Measurements from ENCODE around the gene PTPRG.

The PTPRG gene

GRCh38 chr3:61927332-61927731, 366.0 kb downstream of the PTPRG start:
- no peak for DNase-seq (ENCODE audit: low read depth in 2 of 2)

- DNase-seq (ENCODE audit: low read depth in 2 of 2) = no peak
Measured at GRCh38 chr3:61928039-61928438, 366.7 kb downstream of the PTPRG start.

GRCh38 chr3:61928776-61929314, 367.5 kb downstream of the PTPRG start:
- DNase-seq (ENCODE audit: low read depth in 2 of 2) = no peak

- no peak for DNase-seq (ENCODE audit: low read depth in 2 of 2)
Measured at GRCh38 chr3:61929617-61930016, 368.2 kb downstream of the PTPRG start.

- no peak for DNase-seq (ENCODE audit: low read depth in 2 of 2)
Measured at GRCh38 chr3:61932499-61932898, 371.1 kb downstream of the PTPRG start.

GRCh38 chr3:61933798-61934504, 372.6 kb downstream of the PTPRG start:
- no peak for DNase-seq (ENCODE audit: low read depth in 2 of 2)

- DNase-seq (ENCODE audit: low read depth in 2 of 2) = no peak
Measured at GRCh38 chr3:61934505-61934871, 373.1 kb downstream of the PTPRG start.

GRCh38 chr3:61935814-61936213, 374.4 kb downstream of the PTPRG start:
- DNase-seq (ENCODE audit: low read depth in 2 of 2) = no peak

GRCh38 chr3:61936344-61936937, 375.1 kb downstream of the PTPRG start:
- DNase-seq (ENCODE audit: low read depth in 2 of 2) = peak in 1 of 2 donors; percentile 22

GRCh38 chr3:61937477-61937876, 376.1 kb downstream of the PTPRG start:
- no peak for DNase-seq (ENCODE audit: low read depth in 2 of 2)

- DNase-seq (ENCODE audit: low read depth in 2 of 2) = no peak
Measured at GRCh38 chr3:61938878-61939549, 377.6 kb downstream of the PTPRG start.

- no peak for DNase-seq (ENCODE audit: low read depth in 2 of 2)
Measured at GRCh38 chr3:61940236-61940635, 378.9 kb downstream of the PTPRG start.

GRCh38 chr3:61943975-61944374, 382.6 kb downstream of the PTPRG start:
- DNase-seq (ENCODE audit: low read depth in 2 of 2) = no peak

GRCh38 chr3:61944726-61945125, 383.4 kb downstream of the PTPRG start:
- no peak for DNase-seq (ENCODE audit: low read depth in 2 of 2)

GRCh38 chr3:61945657-61946056, 384.3 kb downstream of the PTPRG start:
- no peak for DNase-seq (ENCODE audit: low read depth in 2 of 2)

GRCh38 chr3:61946570-61947324, 385.4 kb downstream of the PTPRG start:
- no peak for DNase-seq (ENCODE audit: low read depth in 2 of 2)

GRCh38 chr3:61947456-61947855, 386.1 kb downstream of the PTPRG start:
- DNase-seq (ENCODE audit: low read depth in 2 of 2) = no peak

- DNase-seq (ENCODE audit: low read depth in 2 of 2) = no peak
Measured at GRCh38 chr3:61948699-61949305, 387.4 kb downstream of the PTPRG start.

- DNase-seq (ENCODE audit: low read depth in 2 of 2) = no peak
Measured at GRCh38 chr3:61954097-61954540, 392.7 kb downstream of the PTPRG start.

- DNase-seq (ENCODE audit: low read depth in 2 of 2) = no peak
Measured at GRCh38 chr3:61955483-61955882, 394.1 kb downstream of the PTPRG start.

- DNase-seq (ENCODE audit: low read depth in 2 of 2) = no peak
Measured at GRCh38 chr3:61956236-61956635, 394.9 kb downstream of the PTPRG start.

GRCh38 chr3:61957259-61957658, 395.9 kb downstream of the PTPRG start:
- DNase-seq (ENCODE audit: low read depth in 2 of 2) = no peak
